Karpas-422 (cell line): ENCODE data around the gene ANKRD13B. TPM values are rescaled to one million over a fixed set of nuclear protein-coding genes. Genes with fewer than 3 reads are reported as not detected.

Experiments
- DNase-seq: peaks from one replicate; pipeline ENCODE4 v3.0.0-alpha.2; 2015
- H2AFZ ChIP-seq: fragments of 200-600 bp; sonication (generic); 2 replicates; pipeline ENCODE4 v1.6.1; 2014; ENCODE audit warnings: antibody characterized with exemption, low read length, mixed read lengths
- H3K27ac ChIP-seq: fragments of 200-600 bp; sonication (generic); 2 replicates; pipeline ENCODE4 v1.5.1; 2014; ENCODE audit warnings: mild to moderate bottlenecking, low read length, moderate library complexity
- H3K27me3 ChIP-seq: fragments of 200-600 bp; sonication (generic); 2 replicates; pipeline ENCODE4 v1.6.1; 2014; ENCODE audit warnings: low read length, mixed read lengths
- H3K36me3 ChIP-seq: fragments of 200-600 bp; sonication (generic); 2 replicates; pipeline ENCODE4 v1.6.1; 2014; ENCODE audit warnings: low read length, mixed read lengths; ENCODE audit not compliant: insufficient read depth
- H3K4me1 ChIP-seq: fragments of 200-600 bp; sonication (generic); 2 replicates; pipeline ENCODE4 v1.6.1; 2014; ENCODE audit warnings: mild to moderate bottlenecking, low read length, mixed read lengths
- H3K4me2 ChIP-seq: fragments of 200-600 bp; sonication (generic); 2 replicates; pipeline ENCODE4 v1.6.1; 2014; ENCODE audit warnings: low read length, low read depth, mild to moderate bottlenecking; ENCODE audit not compliant: poor library complexity, severe bottlenecking
- H3K4me3 ChIP-seq: fragments of 200-600 bp; sonication (generic); 2 replicates; pipeline ENCODE4 v1.5.1; 2014; ENCODE audit warnings: mild to moderate bottlenecking, antibody characterized with exemption, low read length, mixed read lengths
- H3K79me2 ChIP-seq: fragments of 200-600 bp; sonication (generic); 2 replicates; pipeline ENCODE4 v1.6.1; 2014; ENCODE audit warnings: mild to moderate bottlenecking, low read length, mixed read lengths
- H3K9ac ChIP-seq: fragments of 200-600 bp; sonication (generic); 2 replicates; pipeline ENCODE4 v1.6.0; 2014; ENCODE audit warnings: low read length
- H3K9me2 ChIP-seq: fragments of 200-600 bp; sonication (generic), shearing (Covaris generic); replicated peaks from 2 replicates; pipeline ENCODE4 v1.6.0; 2014; ENCODE audit warnings: mild to moderate bottlenecking, low read length, moderate library complexity; ENCODE audit not compliant: insufficient read depth
- H3K9me3 ChIP-seq: fragments of 300-700, 200-600 bp; sonication (generic); 2 replicates; pipeline ENCODE4 v1.6.1; 2014; ENCODE audit warnings: low read length, mixed read lengths
- H4K20me1 ChIP-seq: fragments of 200-600 bp; sonication (generic); 2 replicates; pipeline ENCODE4 v1.6.1; 2014; ENCODE audit warnings: mild to moderate bottlenecking, antibody characterized with exemption, low read length, low read depth; ENCODE audit not compliant: insufficient read depth
- total RNA-seq: library from RNA; depleted of rRNA; stranded (reverse); fragments of >200 nt; shearing (Covaris generic); gene quantifications from 2 replicates; pipeline ENCODE4 v1.2.3, GENCODE V29; 2014; ENCODE audit warnings: low replicate concordance

ANKRD13B gene
- total RNA-seq, 1 experiment from 2014 or later = 3.5 TPM

GRCh38 chr17:29617125-29617480, 24.2 kb downstream of the ANKRD13B start:
- no peaks in the 10 kb centered on the region for H3K9me2 ChIP-seq
- H3K27ac ChIP-seq = peak overlapping the region; percentile 58
- H3K9me3 ChIP-seq = no peaks in the 10 kb centered on the region
- H3K36me3 ChIP-seq = no peaks in the 10 kb centered on the region
- H3K4me1 ChIP-seq = peaks cover 33% of the 10 kb centered on the region
- H3K9ac ChIP-seq = peak overlapping the region; percentile 79
- no peaks in the 10 kb centered on the region for H3K27me3 ChIP-seq
- DNase-seq = peak; percentile 98
- peaks cover 11% of the 10 kb centered on the region; the same call in 1 of the 2 replicates for H4K20me1 ChIP-seq
- peak overlapping the region; percentile 77 for H3K4me3 ChIP-seq
- no peaks in the 10 kb centered on the region for H3K79me2 ChIP-seq
- H3K4me2 ChIP-seq = peak overlapping the region; percentile 97
- peak overlapping the region; percentile 65; the same call in 1 of the 2 replicates for H2AFZ ChIP-seq

GRCh38 chr17:29617481-29618271, 24.7 kb downstream of the ANKRD13B start:
- peak overlapping the region; percentile 97 for H3K4me2 ChIP-seq
- H2AFZ ChIP-seq = peak overlapping the region; percentile 65; the same call in 1 of the 2 replicates
- no peaks in the 10 kb centered on the region for H3K36me3 ChIP-seq
- peaks cover 11% of the 10 kb centered on the region; the same call in 1 of the 2 replicates for H4K20me1 ChIP-seq
- no peaks in the 10 kb centered on the region for H3K27me3 ChIP-seq
- peaks cover 33% of the 10 kb centered on the region for H3K4me1 ChIP-seq
- no peaks in the 10 kb centered on the region for H3K9me2 ChIP-seq
- H3K9ac ChIP-seq = peak overlapping the region; percentile 79
- peak overlapping the region; percentile 58 for H3K27ac ChIP-seq
- peak; percentile 95 for DNase-seq
- peak overlapping the region; percentile 77 for H3K4me3 ChIP-seq
- no peaks in the 10 kb centered on the region for H3K9me3 ChIP-seq
- H3K79me2 ChIP-seq = no peaks in the 10 kb centered on the region

GRCh38 chr17:29618272-29619065, 25.5 kb downstream of the ANKRD13B start:
- Histone ChIP-seq H3K9me2 (no peaks in the 10 kb centered on the region), H3K36me3 (no peaks in the 10 kb centered on the region), H3K4me3 (peak overlapping the region; percentile 77), H3K4me1 (peaks cover 33% of the 10 kb centered on the region), H3K27me3 (no peaks in the 10 kb centered on the region), H3K27ac (no peak overlapping the region), H2AFZ (0 out of 2 replicates have a peak overlapping the region, but pooled peaks have one; percentile 59), H3K9me3 (no peaks in the 10 kb centered on the region), H3K4me2 (peak overlapping the region; percentile 97), H3K9ac (peak overlapping the region; percentile 79), H4K20me1 (peaks cover 11% of the 10 kb centered on the region; the same call in 1 of the 2 replicates), H3K79me2 (no peaks in the 10 kb centered on the region)
- no peak for DNase-seq

GRCh38 chr17:29619251-29619650, 26.3 kb downstream of the ANKRD13B start:
- Histone ChIP-seq H2AFZ (no peak overlapping the region), H3K9me3 (no peaks in the 10 kb centered on the region), H3K27me3 (no peaks in the 10 kb centered on the region), H3K27ac (no peak overlapping the region), H3K79me2 (no peaks in the 10 kb centered on the region), H3K36me3 (no peaks in the 10 kb centered on the region), H3K9me2 (no peaks in the 10 kb centered on the region), H3K4me2 (no peak overlapping the region), H4K20me1 (peaks cover 11% of the 10 kb centered on the region; the same call in 1 of the 2 replicates), H3K4me1 (peaks cover 33% of the 10 kb centered on the region), H3K9ac (no peak overlapping the region), H3K4me3 (no peak overlapping the region)
- DNase-seq = peak; percentile 55

GRCh38 chr17:29620271-29620670, 27.3 kb downstream of the ANKRD13B start:
- Histone ChIP-seq H3K4me2 (no peak overlapping the region), H2AFZ (no peak overlapping the region), H3K79me2 (no peaks in the 10 kb centered on the region), H3K27ac (no peak overlapping the region), H3K9me2 (no peaks in the 10 kb centered on the region), H4K20me1 (peaks cover 11% of the 10 kb centered on the region; the same call in 1 of the 2 replicates), H3K27me3 (no peaks in the 10 kb centered on the region), H3K9ac (no peak overlapping the region), H3K36me3 (no peaks in the 10 kb centered on the region), H3K4me3 (no peak overlapping the region), H3K4me1 (peaks cover 27% of the 10 kb centered on the region), H3K9me3 (no peaks in the 10 kb centered on the region)
- no peak for DNase-seq

GRCh38 chr17:29620779-29621500, 28.0 kb downstream of the ANKRD13B start:
- no peak overlapping the region for H3K4me2 ChIP-seq
- H4K20me1 ChIP-seq = peaks cover 9% of the 10 kb centered on the region; the same call in 1 of the 2 replicates
- no peak overlapping the region for H3K9ac ChIP-seq
- H3K9me3 ChIP-seq = no peaks in the 10 kb centered on the region
- H3K27ac ChIP-seq = no peak overlapping the region
- H3K27me3 ChIP-seq = no peaks in the 10 kb centered on the region
- H3K79me2 ChIP-seq = no peaks in the 10 kb centered on the region
- no peak overlapping the region for H3K4me3 ChIP-seq
- H3K36me3 ChIP-seq = no peaks in the 10 kb centered on the region
- no peak overlapping the region for H2AFZ ChIP-seq
- H3K9me2 ChIP-seq = no peaks in the 10 kb centered on the region
- H3K4me1 ChIP-seq = peaks cover 21% of the 10 kb centered on the region
- no peak for DNase-seq

- Histone ChIP-seq H3K4me3 (no peak overlapping the region), H3K4me1 (peaks cover 17% of the 10 kb centered on the region), H3K79me2 (no peaks in the 10 kb centered on the region), H3K9me3 (no peaks in the 10 kb centered on the region), H4K20me1 (peaks cover 2% of the 10 kb centered on the region; the same call in 1 of the 2 replicates), H2AFZ (no peak overlapping the region), H3K27ac (no peak overlapping the region), H3K9ac (no peak overlapping the region), H3K36me3 (no peaks in the 10 kb centered on the region), H3K9me2 (no peaks in the 10 kb centered on the region), H3K27me3 (no peaks in the 10 kb centered on the region), H3K4me2 (no peak overlapping the region)
- DNase-seq = no peak
These were observed 28.8 kb downstream of the ANKRD13B start for GRCh38 chr17:29621751-29622194.
